K562 (cell line): ENCODE results near the gene CCDC102B.

Experiments
- CREB1 ChIP-seq, 2 experiments: sonication (generic) in 1 of 2; formaldehyde crosslinking in 1 of 2; IDR thresholded peaks; 2 replicates each; pipeline versions ENCODE4 v1.6.1 to v1.8.0; 2012 to 2022; ENCODE audit warnings: inconsistent platforms in 1 of 2, mild to moderate bottlenecking in 1 of 2, missing genetic modification reagents in 1 of 2, moderate library complexity in 1 of 2
- E2F1 ChIP-seq: sonication (generic); formaldehyde crosslinking; IDR thresholded peaks from 2 replicates; pipeline ENCODE4 v1.8.1; 2023; ENCODE audit warnings: mild to moderate bottlenecking, missing genetic modification reagents, moderate library complexity
- MAFK ChIP-seq: IDR thresholded peaks from 2 replicates; pipeline ENCODE4 v1.6.1; 2011; ENCODE audit warnings: low read length, improper control_type of control experiment
- ZNF175 ChIP-seq: fragments of 200-800 bp; sonication (Bioruptor generic); IDR thresholded peaks from 2 replicates; pipeline ENCODE4 v1.6.1; 2016; ENCODE audit warnings: low read depth, mild to moderate bottlenecking, missing genetic modification characterization, missing compliant biosample characterization

- no peak for TF ChIP-seq E2F1
- TF ChIP-seq CREB1 (IDR thresholded peaks at IDR 0.05), result no peak
- no peak for TF ChIP-seq CREB1 (CRISPR knock-in tag; IDR thresholded peaks at IDR 0.05)
- no peak for TF ChIP-seq MAFK
- TF ChIP-seq ZNF175 (CRISPR knock-in tag), result no peak
Measured at GRCh38 chr18:69064063-69064462, 266.2 kb downstream of the CCDC102B start.
